PFSK-1 (cell line): ENCODE results near the gene CFAP20DC.

Source experiments
- POLR2AphosphoS5 ChIP-seq: IDR thresholded peaks from 2 replicates; pipeline ENCODE4 v1.6.1; 2012; ENCODE audit warnings: low read depth, mild to moderate bottlenecking, control low read depth, low read length, moderate library complexity
- SIN3A ChIP-seq: IDR thresholded peaks from 2 replicates; pipeline ENCODE4 v1.6.1; 2012; ENCODE audit warnings: mild to moderate bottlenecking, low read length, moderate library complexity, borderline replicate concordance; ENCODE audit not compliant: insufficient read depth
- TAF1 ChIP-seq: IDR thresholded peaks from 2 replicates; pipeline ENCODE4 v1.6.1; 2012; ENCODE audit warnings: low read length, control low read depth, borderline replicate concordance; ENCODE audit not compliant: insufficient read depth
- TF ChIP-seq, protein P1 (sequence below), 2 experiments: IDR thresholded peaks; 2 replicates each; pipeline versions ENCODE4 v1.6.1 to v1.8.0; 2011 to 2012; ENCODE audit warnings: low read depth in 2 of 2, low read length in 2 of 2, control low read depth in 1 of 2, inconsistent platforms in 1 of 2, mild to moderate bottlenecking in 1 of 2, moderate library complexity in 1 of 2; ENCODE audit not compliant: insufficient read depth in 1 of 2

DNA sequence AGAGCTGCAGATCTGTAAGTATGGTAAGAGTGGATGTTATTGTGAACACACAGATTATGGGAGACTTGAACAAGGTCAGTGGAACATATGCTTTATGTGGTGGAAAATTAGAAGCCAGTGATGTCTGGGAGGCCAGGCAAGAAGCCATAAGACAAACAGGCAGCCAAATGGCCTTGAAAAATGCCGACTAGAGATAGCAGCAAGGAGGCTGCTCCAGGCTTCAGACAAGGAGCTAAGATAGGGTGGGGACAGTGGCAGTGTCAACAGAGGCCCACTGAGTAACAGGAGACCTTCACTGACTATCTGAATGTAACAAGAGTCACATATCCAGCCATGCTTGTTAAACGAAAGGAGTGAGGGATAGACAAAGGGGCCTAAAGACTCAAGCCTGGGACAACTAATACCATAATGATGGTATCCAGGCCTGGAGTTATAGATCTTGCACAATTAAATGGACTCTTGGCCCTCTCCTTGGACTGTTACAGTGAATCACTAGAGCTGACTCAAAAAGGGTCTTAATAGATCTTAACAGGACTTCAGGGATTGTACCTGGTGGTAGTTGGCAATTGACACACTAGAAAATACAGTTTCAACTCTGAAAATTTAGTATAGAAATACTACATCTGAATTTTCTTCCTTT, 50.6 kb downstream of the CFAP20DC start:
- TF ChIP-seq POLR2AphosphoS5 (no peak), TAF1 (no peak), SIN3A (no peak)
- TF ChIP-seq, protein P1, sequence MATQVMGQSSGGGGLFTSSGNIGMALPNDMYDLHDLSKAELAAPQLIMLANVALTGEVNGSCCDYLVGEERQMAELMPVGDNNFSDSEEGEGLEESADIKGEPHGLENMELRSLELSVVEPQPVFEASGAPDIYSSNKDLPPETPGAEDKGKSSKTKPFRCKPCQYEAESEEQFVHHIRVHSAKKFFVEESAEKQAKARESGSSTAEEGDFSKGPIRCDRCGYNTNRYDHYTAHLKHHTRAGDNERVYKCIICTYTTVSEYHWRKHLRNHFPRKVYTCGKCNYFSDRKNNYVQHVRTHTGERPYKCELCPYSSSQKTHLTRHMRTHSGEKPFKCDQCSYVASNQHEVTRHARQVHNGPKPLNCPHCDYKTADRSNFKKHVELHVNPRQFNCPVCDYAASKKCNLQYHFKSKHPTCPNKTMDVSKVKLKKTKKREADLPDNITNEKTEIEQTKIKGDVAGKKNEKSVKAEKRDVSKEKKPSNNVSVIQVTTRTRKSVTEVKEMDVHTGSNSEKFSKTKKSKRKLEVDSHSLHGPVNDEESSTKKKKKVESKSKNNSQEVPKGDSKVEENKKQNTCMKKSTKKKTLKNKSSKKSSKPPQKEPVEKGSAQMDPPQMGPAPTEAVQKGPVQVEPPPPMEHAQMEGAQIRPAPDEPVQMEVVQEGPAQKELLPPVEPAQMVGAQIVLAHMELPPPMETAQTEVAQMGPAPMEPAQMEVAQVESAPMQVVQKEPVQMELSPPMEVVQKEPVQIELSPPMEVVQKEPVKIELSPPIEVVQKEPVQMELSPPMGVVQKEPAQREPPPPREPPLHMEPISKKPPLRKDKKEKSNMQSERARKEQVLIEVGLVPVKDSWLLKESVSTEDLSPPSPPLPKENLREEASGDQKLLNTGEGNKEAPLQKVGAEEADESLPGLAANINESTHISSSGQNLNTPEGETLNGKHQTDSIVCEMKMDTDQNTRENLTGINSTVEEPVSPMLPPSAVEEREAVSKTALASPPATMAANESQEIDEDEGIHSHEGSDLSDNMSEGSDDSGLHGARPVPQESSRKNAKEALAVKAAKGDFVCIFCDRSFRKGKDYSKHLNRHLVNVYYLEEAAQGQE (IDR thresholded peaks at IDR 0.05; ENCODE audit: insufficient read depth in 1 of 2, low read depth in 2 of 2, low read length in 2 of 2): no peak
